ENCODE data around the gene CDC42BPA. TPM values are rescaled to one million over a fixed set of nuclear protein-coding genes. Genes with fewer than 3 reads are reported as not detected.
"Not testable (repeated sequence)": the region's sequence is repeated elsewhere in the genome, so short reads cannot be mapped to it uniquely, and the experiment has no call there.

The CDC42BPA gene
- total RNA-seq, 1 experiment from 2014 or later, result 30.1 TPM

DNA sequence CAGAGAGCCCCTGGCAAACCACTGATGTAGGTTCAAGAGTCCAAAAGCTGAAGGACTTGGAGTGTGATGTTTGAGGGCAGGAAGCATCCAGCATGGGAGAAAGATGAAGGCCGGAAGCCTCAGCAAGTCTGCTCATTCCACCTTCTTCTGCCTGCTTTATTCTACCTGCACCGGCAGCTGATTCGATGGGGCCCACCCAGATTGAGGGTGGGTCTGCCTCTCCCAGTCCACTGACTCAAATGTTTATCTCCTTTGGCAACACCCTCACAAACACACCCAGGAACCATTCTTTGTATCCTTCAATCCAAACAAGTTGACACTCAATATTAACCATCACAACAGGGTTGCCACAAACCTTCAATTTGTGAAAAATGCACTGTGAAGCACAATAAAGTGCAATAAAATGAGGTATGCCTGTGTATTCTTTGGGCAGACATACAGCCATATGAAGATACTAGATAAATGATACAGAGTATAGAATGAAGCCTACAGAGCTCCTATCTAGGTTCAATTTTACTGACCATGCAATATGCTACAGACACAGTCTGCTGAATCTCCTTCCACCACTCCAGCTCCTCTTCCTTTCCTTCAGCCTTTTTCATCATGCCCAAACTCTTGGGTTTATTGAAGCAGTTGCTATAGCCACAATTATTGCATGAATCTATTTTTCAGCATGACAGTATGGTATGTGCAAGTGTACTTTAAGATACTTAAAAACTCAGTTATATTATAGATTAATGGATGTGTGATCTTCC, 24.0 kb upstream of the CDC42BPA start:
- Mint-ChIP-seq H3K36me3 (ENCODE audit: insufficient read depth in 1 of 3, low read depth in 3 of 3) (no peaks in the 10 kb centered on the region; a peak in 1 of 7 replicates), H3K4me1 (0 out of 4 replicates have a peak, but pooled peaks cover 0 to 2% of the 10 kb centered on the region in 2 experiments), H3K9me3 (peaks cover 2 to 4% of the 10 kb centered on the region in 2 experiments; a peak in 3 of 5 replicates), H3K4me3 (no peak overlapping the region), H3K27ac (no peak overlapping the region), H3K27me3 (ENCODE audit: low read depth) (peaks cover 7% of the 10 kb centered on the region; the same call in 1 of the 2 replicates)
- H2BK120ac ChIP-seq (ENCODE audit: low read depth, low read length, poor library complexity, severe bottlenecking), result no peak overlapping the region
- no CpG with 5 or more reads among the region's 3 CpGs for WGBS (ENCODE audit: extremely low coverage, insufficient read length, low lambda C conversion rate)
- H3K4ac ChIP-seq (ENCODE audit: low read depth, low read length), result no peak overlapping the region
- no peak overlapping the region for H3K18ac ChIP-seq (ENCODE audit: insufficient read length, low read depth, low read length)
- no peak overlapping the region for H2AFZ ChIP-seq (ENCODE audit: low read length)
- no peaks in the 10 kb centered on the region for H3K27me3 ChIP-seq (ENCODE audit: insufficient read depth, low read length)
- no peak overlapping the region for H3K56ac ChIP-seq (ENCODE audit: insufficient read length, low read depth, low read length)
- H3K9me3 ChIP-seq (ENCODE audit: control insufficient read depth, low read depth, low read length), result no peaks in the 10 kb centered on the region
- no peaks in the 10 kb centered on the region for H3K4me1 ChIP-seq (ENCODE audit: insufficient read depth, low read length)
- H2AK5ac ChIP-seq (ENCODE audit: insufficient read length, low read length), result no peak overlapping the region
- TF ChIP-seq, protein P1, sequence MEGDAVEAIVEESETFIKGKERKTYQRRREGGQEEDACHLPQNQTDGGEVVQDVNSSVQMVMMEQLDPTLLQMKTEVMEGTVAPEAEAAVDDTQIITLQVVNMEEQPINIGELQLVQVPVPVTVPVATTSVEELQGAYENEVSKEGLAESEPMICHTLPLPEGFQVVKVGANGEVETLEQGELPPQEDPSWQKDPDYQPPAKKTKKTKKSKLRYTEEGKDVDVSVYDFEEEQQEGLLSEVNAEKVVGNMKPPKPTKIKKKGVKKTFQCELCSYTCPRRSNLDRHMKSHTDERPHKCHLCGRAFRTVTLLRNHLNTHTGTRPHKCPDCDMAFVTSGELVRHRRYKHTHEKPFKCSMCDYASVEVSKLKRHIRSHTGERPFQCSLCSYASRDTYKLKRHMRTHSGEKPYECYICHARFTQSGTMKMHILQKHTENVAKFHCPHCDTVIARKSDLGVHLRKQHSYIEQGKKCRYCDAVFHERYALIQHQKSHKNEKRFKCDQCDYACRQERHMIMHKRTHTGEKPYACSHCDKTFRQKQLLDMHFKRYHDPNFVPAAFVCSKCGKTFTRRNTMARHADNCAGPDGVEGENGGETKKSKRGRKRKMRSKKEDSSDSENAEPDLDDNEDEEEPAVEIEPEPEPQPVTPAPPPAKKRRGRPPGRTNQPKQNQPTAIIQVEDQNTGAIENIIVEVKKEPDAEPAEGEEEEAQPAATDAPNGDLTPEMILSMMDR (conservative IDR thresholded peaks at IDR 0.05), result no peak
- H2BK12ac ChIP-seq (ENCODE audit: insufficient read length, low read depth, low read length), result no peak overlapping the region
- H4K91ac ChIP-seq (ENCODE audit: insufficient read length, low read depth, low read length), result no peak overlapping the region
- no peaks in the 10 kb centered on the region for H3K79me2 ChIP-seq (ENCODE audit: insufficient read depth, low read length)
- no peak overlapping the region for H4K5ac ChIP-seq (ENCODE audit: insufficient read length, low read depth, low read length)
- no peak overlapping the region for H3K9ac ChIP-seq (ENCODE audit: extremely low read depth, insufficient read length, low read length)
- H3K79me1 ChIP-seq (ENCODE audit: insufficient read depth, low read depth, low read length, poor library complexity, severe bottlenecking), result no peaks in the 10 kb centered on the region
- no peak overlapping the region for H2BK5ac ChIP-seq (ENCODE audit: insufficient read length, low read length)
- H4K8ac ChIP-seq (replicated peaks; ENCODE audit: insufficient read length, low read depth, low read length), result no peak overlapping the region
- no peak overlapping the region for H3K23ac ChIP-seq (ENCODE audit: insufficient read length, low read depth, low read length)
- no peak overlapping the region for H2BK15ac ChIP-seq (ENCODE audit: low read depth, low read length)
- H3K4me2 ChIP-seq (ENCODE audit: insufficient read depth, insufficient read length, low read length), result no peak overlapping the region
- no peak overlapping the region for H3T11ph ChIP-seq (ENCODE audit: low read length)
- no peak overlapping the region for H2BK20ac ChIP-seq (ENCODE audit: low read depth, low read length, poor library complexity, severe bottlenecking)
- no peak overlapping the region for H3K27ac ChIP-seq (ENCODE audit: insufficient read length, low read depth, low read length)
- no peak for DNase-seq
- H4K20me1 ChIP-seq (ENCODE audit: control insufficient read depth, insufficient read depth, insufficient read length), result no peaks in the 10 kb centered on the region
- H3K23me2 ChIP-seq (ENCODE audit: insufficient read length, low read depth, low read length, poor library complexity, severe bottlenecking), result no peaks in the 10 kb centered on the region
- no peak overlapping the region for H3K14ac ChIP-seq (ENCODE audit: insufficient read depth, low read length)

DNA sequence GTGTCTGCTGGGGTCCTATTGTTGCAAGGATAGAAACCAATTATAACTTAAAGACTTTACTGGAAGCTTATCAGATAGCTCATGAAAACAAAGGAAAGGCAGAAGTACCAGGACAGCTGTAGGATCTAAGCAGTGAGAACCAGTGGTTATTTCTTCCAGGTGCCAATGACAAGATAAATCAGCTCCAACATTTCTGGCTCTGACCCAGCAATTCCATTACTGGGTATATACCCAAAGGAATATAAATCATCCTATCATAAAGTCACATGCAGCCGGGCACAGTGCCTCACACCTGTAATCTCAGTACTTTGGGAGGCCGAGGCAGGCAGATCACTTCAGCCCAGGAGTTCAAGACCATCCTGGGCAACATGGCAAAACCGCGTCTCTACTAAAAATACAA, 17.8 kb upstream of the CDC42BPA start:
- H2BK15ac ChIP-seq (ENCODE audit: low read depth, low read length); H3K79me1 ChIP-seq (ENCODE audit: insufficient read depth, low read depth, low read length, poor library complexity, severe bottlenecking); H3K9ac ChIP-seq (ENCODE audit: extremely low read depth, insufficient read length, low read length); H3K27ac Mint-ChIP-seq; H3K4ac ChIP-seq (ENCODE audit: low read depth, low read length); H3K4me2 ChIP-seq (ENCODE audit: insufficient read depth, insufficient read length, low read length); H2AFZ ChIP-seq (ENCODE audit: low read length); H3K56ac ChIP-seq (ENCODE audit: insufficient read length, low read depth, low read length); H3K27me3 ChIP-seq (ENCODE audit: insufficient read depth, low read length); H3K14ac ChIP-seq (ENCODE audit: insufficient read depth, low read length); H2BK5ac ChIP-seq (ENCODE audit: insufficient read length, low read length); H2BK120ac ChIP-seq (ENCODE audit: low read depth, low read length, poor library complexity, severe bottlenecking); H2AK5ac ChIP-seq (ENCODE audit: insufficient read length, low read length); H4K5ac ChIP-seq (ENCODE audit: insufficient read length, low read depth, low read length); H3K23me2 ChIP-seq (ENCODE audit: insufficient read length, low read depth, low read length, poor library complexity, severe bottlenecking); H4K20me1 ChIP-seq (ENCODE audit: control insufficient read depth, insufficient read depth, insufficient read length); H3T11ph ChIP-seq (ENCODE audit: low read length); H4K8ac ChIP-seq (replicated peaks; ENCODE audit: insufficient read length, low read depth, low read length); H3K18ac ChIP-seq (ENCODE audit: insufficient read length, low read depth, low read length); H3K4me1 Mint-ChIP-seq; H3K4me3 Mint-ChIP-seq; H2BK20ac ChIP-seq (ENCODE audit: low read depth, low read length, poor library complexity, severe bottlenecking); H3K27ac ChIP-seq (ENCODE audit: insufficient read length, low read depth, low read length); H3K79me2 ChIP-seq (ENCODE audit: insufficient read depth, low read length); H2BK12ac ChIP-seq (ENCODE audit: insufficient read length, low read depth, low read length); H3K4me1 ChIP-seq (ENCODE audit: insufficient read depth, low read length); DNase-seq; H4K91ac ChIP-seq (ENCODE audit: insufficient read length, low read depth, low read length); H3K23ac ChIP-seq (ENCODE audit: insufficient read length, low read depth, low read length); H3K9me3 ChIP-seq (ENCODE audit: control insufficient read depth, low read depth, low read length): not testable (repeated sequence)
- H3K27me3 Mint-ChIP-seq (ENCODE audit: low read depth), result peaks cover 14% of the 10 kb centered on the region
- peaks cover 15 to 21% of the 10 kb centered on the region in 2 experiments for H3K9me3 Mint-ChIP-seq
- WGBS (ENCODE audit: extremely low coverage, insufficient read length, low lambda C conversion rate), result no CpG with 5 or more reads among the region's 4 CpGs
- peaks cover 8 to 14% (median 9%) of the 10 kb centered on the region in 3 experiments; a peak in 6 of 7 replicates for H3K36me3 Mint-ChIP-seq (ENCODE audit: insufficient read depth in 1 of 3, low read depth in 3 of 3)

All from H9 (cell line).